Activated gamma-delta T cell treated with anti-CD3 and anti-CD28 coated beads, Interleukin-2, amount 50 U/mL, for 16 hours (primary cell): ENCODE data around the gene CLHC1.
"Not testable (repeated sequence)": the region's sequence is repeated elsewhere in the genome, so short reads cannot be mapped to it uniquely, and the experiment has no call there.

Experiments
- DNase-seq: peaks from one replicate; pipeline ENCODE4 v3.0.0-alpha.2; 2020; ENCODE audit warnings: low read depth

Gene CLHC1

DNA sequence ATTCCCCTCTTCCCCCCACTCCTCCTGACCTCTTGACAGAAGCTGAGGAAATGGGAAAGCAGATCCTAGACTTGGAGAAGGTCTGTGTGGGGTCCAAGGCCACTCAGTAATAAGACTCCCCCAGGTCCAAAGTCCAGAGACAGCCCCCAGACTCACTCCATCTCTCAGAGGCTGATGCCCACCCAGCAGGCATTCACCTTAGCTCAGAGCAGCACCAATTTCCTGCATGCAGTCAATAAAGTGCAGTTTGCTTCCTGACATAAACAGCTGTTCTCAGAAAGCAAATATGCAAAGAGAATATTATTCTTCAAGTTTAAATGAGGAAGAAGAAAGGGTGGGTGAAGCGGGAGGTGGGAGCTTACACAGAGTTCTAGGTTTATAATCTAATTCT is 97.8 kb downstream of the CLHC1 start:
- DNase-seq, result no peak

DNA sequence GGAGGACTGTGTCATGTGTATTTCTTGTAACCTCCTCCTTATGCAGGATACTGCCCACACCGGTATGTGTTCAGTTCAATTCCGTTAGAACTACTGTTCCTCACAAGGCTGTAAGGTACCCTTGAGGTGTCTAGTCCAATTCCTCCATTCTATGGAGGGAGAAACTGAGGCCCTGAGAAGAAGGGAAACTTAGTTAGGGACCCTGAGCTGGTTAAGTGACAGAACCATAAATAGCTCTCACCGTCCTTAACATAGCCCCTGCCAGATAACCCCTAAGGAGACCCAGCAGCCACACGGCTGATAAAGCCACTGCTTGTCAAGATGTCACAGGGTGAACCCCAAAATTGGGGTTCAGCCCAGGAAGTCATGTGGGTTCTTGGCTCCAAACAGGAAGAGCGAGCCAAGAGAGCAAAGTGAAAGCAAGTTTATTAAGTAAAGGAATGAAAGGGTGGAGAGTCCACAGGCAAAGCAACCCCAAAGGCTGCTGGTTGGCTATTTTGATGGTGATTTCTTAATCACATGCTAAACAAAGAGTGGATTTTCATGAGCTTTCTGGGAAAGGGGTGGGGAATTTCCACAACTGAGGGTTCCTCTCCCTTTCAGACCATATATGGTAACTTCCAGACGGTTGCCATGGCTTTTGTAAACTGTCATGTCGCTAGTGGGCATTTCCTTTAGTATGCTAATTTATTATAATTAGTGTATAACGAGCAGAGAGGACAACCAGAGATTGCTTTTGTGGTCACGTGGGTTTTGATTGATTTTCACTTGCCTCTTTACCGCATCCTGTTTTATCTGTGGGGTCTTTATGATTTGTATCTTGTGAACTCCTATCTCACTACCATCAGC is 98.4 kb downstream of the CLHC1 start:
- DNase-seq, result peak; percentile 24

DNA sequence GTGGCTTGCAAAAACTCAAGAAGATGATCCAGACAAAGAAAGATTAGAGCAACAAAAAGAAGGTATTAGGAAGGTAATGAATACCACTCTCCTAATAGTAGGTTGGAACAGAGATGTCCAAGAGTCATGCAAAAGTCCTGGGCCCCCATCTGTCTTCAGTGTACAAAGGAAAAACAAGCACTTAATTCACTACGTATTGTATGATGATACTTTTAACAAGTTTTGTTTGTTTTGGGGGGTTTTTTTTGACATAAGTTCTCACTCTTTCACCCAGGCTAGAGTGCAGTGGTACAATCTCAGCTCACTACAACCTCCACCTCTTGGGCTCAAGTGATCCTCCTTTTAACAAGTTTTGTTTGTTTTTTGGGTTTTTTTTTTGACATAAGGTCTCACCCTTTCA is 101.2 kb downstream of the CLHC1 start:
- DNase-seq, result no peak

DNA sequence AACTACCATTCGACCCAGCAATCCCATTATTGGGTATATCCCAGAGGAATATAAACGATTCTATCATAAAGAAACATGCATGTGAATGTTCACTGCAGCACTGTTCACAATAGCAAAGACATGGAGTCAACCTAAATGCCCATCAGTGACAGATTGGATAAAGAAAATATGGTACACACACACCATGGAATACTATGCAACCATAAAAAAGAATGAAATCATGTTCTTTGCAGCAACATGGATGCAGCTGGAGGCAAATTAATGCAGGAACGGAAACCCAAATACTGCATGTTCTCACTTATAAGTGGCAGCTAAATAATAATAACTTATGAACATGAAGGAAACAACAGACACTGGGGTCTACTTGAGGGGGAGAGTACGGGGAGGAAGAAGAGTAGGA is 105.5 kb downstream of the CLHC1 start:
- DNase-seq, result not testable (repeated sequence)
